Adrenal gland (tissue), 12 donors: ENCODE measurements around the gene FLNC. TPM values are rescaled to one million over a fixed set of nuclear protein-coding genes. Genes with fewer than 3 reads are reported as not detected.

Experiments used
- DNase-seq, 7 donors: peaks; one replicate each; pipeline ENCODE4 v3.0.0-alpha.2; 2019 to 2020
- H3K27ac ChIP-seq, 5 donors: fragments of 200-600 bp; sonication (generic) in 4 of 5; 1 replicate in 3 of 5; 2 replicates in 2 of 5; pipeline versions ENCODE4 v1.5.1 to v1.8.0; 2016 to 2020; ENCODE audit warnings: mild to moderate bottlenecking in 1 of 5
- H3K27me3 ChIP-seq: fragments of 200-600 bp; 2 replicates; pipeline ENCODE4 v1.8.0; 2021
- H3K36me3 ChIP-seq, 2 donors: fragments of 200-600 bp; replicated peaks in 1 of 2; 1 replicate in 1 of 2; 2 replicates in 1 of 2; pipeline versions ENCODE4 v1.5.1 to v1.8.0; 2018 to 2022
- H3K4me1 ChIP-seq, 2 donors: fragments of 200-600 bp; replicated peaks in 1 of 2; 1 replicate in 1 of 2; 2 replicates in 1 of 2; pipeline versions ENCODE4 v1.5.1 to v1.8.0; 2018 to 2021
- H3K4me3 ChIP-seq, 4 donors: fragments of 200-600 bp; sonication (generic) in 3 of 4; one replicate each; pipeline ENCODE4 v1.5.1; 2016 to 2018
- H3K9me3 ChIP-seq, 3 donors: fragments of 200-600 bp; sonication (generic) in 1 of 3; replicated peaks in 1 of 3; 1 replicate in 2 of 3; 2 replicates in 1 of 3; pipeline versions ENCODE4 v1.5.1 to v1.8.0; 2016 to 2021
- POLR2A ChIP-seq, 2 donors: fragments of 450-650 bp; IDR thresholded peaks; one replicate each; pipeline ENCODE4 v1.6.1; 2017; ENCODE audit warnings: antibody characterized with exemption in 2 of 2, mild to moderate bottlenecking in 2 of 2, moderate library complexity in 1 of 2
- WGBS, 4 donors: extraction: QIAGEN DNeasy Blood & Tissue Kit in 2 of 4; methylation state at CpG; one replicate each; pipeline versions ENCODE4 v1.1.5 to v1.1.7; 2013 to 2017; 5-methylcytosine and 5-hydroxymethylcytosine counted together
- intact Hi-C, 2 donors: fragments of 100-400 bp; cut with DNase I; formaldehyde crosslinking; loops; one replicate each; pipeline versions ENCODE4 v1.14.1 to v1.15.0; 2022 to 2023
- polyA plus RNA-seq, 3 donors: library from polyadenylated mRNA; stranded (reverse); fragments of 200-250 nt in 2 of 3; fragments of 350-450 nt in 1 of 3; fragmentation: Illumina TruSeq in 1 of 3; extraction: RNeasy Lipid Tissue Mini Kit (QIAGEN cat#74804) in 1 of 3; gene quantifications; one replicate each; pipeline ENCODE4 v1.2.3, GENCODE V29; 2013 to 2014
- total RNA-seq, 9 donors: library from RNA; depleted of rRNA in 4 of 9; stranded (reverse); fragments of >200 nt in 4 of 9; fragments of 120-200 nt in 1 of 9; fragmentation: NEBNext Ultra II Directional in 1 of 9; extraction: Animal tissue kit (Norgen Biotek cat#: 25700) in 1 of 9; gene quantifications; one replicate each; pipeline versions ENCODE4 v1.1.0 to v1.2.4, GENCODE V29; 2013 to 2023
- TF ChIP-seq, protein P1 (sequence below), 6 experiments: fragments of 450-650 bp in 4 of 6; fragments of 200-600 bp in 2 of 6; sonication (generic) in 1 of 6; IDR thresholded peaks; 1 replicate in 5 of 6; 2 replicates in 1 of 6; pipeline versions ENCODE4 v1.5.1 to v1.8.0; 2016 to 2021; ENCODE audit warnings: antibody characterized with exemption in 6 of 6, mild to moderate bottlenecking in 2 of 6, moderate library complexity in 1 of 6
- donor health status: healthy with polysubstance abuse.
- donor health status: Bipolar disorder and iron deficiency.
- donor health status: DM: yes; HTN: yes; CAD: no.
- donor health status: DM: no; HTN: no; CAD: no.
- donor health status: DM: no; HTN: no; CAD: no.
- donor health status: DM: yes; HTN: yes; CAD: no.

FLNC gene
- total and polyA plus RNA-seq, 12 donors = 0.66 to 7.3 (median 2.5) TPM

DNA sequence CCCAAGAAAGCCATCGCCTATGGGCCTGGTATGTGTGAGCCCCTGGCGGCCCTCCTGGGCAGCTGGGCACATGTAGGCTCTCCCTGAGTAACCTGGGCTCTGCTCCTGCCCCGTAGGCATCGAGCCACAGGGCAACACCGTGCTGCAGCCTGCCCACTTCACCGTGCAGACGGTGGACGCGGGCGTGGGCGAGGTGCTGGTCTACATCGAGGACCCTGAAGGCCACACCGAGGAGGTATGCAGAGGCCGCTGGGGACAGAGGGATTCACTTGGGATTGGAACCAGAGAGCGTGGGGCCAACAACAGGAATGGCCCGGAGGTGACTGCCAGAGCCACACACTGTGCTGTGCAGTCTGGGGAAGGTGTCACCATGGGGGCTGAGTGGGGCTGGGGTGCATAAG, 7.3 kb downstream of the FLNC start:
- Histone ChIP-seq H3K27me3 (no peaks in the 10 kb centered on the region), H3K27ac (no peak overlapping the region), H3K9me3 (no peaks in the 10 kb centered on the region), H3K4me1 (no peaks in the 10 kb centered on the region), H3K36me3 (no peaks in the 10 kb centered on the region), H3K4me3 (no peak overlapping the region)
- no peak for TF ChIP-seq POLR2A (IDR thresholded peaks at IDR 0.05)
- TF ChIP-seq, protein P1, sequence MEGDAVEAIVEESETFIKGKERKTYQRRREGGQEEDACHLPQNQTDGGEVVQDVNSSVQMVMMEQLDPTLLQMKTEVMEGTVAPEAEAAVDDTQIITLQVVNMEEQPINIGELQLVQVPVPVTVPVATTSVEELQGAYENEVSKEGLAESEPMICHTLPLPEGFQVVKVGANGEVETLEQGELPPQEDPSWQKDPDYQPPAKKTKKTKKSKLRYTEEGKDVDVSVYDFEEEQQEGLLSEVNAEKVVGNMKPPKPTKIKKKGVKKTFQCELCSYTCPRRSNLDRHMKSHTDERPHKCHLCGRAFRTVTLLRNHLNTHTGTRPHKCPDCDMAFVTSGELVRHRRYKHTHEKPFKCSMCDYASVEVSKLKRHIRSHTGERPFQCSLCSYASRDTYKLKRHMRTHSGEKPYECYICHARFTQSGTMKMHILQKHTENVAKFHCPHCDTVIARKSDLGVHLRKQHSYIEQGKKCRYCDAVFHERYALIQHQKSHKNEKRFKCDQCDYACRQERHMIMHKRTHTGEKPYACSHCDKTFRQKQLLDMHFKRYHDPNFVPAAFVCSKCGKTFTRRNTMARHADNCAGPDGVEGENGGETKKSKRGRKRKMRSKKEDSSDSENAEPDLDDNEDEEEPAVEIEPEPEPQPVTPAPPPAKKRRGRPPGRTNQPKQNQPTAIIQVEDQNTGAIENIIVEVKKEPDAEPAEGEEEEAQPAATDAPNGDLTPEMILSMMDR (IDR thresholded peaks at IDR 0.05) = no peak
- intact Hi-C loops = no loop called here
- WGBS, 4 donors = 87 to 96% (median 91%) methylated on average over 7 to 16 of the region's 16 CpGs
- DNase-seq = no peak

DNA sequence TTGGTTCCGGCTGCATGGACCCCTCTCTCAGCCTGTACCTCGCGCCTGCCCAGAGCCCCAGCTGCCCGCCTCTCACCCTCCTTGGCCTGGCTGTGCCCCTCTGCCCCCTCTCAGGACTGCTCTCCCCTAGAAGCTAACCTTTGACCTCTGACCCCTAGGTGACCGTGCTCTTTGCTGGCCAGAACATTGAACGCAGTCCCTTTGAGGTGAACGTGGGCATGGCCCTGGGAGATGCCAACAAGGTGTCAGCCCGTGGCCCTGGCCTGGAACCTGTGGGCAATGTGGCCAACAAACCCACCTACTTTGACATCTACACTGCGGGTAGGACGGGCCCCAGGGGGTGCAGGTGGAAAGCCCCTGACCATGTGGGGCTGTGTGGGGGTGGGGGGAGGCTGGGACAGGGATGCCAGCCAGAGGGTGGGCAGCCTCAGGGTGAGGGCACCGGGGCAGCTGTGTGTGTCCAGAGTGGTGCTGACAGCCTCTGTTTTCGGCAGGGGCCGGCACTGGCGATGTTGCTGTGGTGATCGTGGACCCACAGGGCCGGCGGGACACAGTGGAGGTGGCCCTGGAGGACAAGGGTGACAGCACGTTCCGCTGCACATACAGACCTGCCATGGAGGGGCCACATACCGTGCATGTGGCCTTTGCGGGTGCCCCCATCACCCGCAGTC, 8.0 kb downstream of the FLNC start:
- no peaks in the 10 kb centered on the region for H3K36me3 ChIP-seq
- no peaks in the 10 kb centered on the region for H3K9me3 ChIP-seq
- WGBS, 4 donors = 84 to 96% (median 92%) methylated on average over 7 to 22 of the region's 22 CpGs
- TF ChIP-seq, protein P1 (IDR thresholded peaks at IDR 0.05) = no peak
- no peak for TF ChIP-seq POLR2A (IDR thresholded peaks at IDR 0.05)
- H3K27ac ChIP-seq = no peak overlapping the region
- no peaks in the 10 kb centered on the region for H3K27me3 ChIP-seq
- no peak overlapping the region for H3K4me3 ChIP-seq
- H3K4me1 ChIP-seq = no peaks in the 10 kb centered on the region
- intact Hi-C loops = no loop called here
- DNase-seq = no peak

DNA sequence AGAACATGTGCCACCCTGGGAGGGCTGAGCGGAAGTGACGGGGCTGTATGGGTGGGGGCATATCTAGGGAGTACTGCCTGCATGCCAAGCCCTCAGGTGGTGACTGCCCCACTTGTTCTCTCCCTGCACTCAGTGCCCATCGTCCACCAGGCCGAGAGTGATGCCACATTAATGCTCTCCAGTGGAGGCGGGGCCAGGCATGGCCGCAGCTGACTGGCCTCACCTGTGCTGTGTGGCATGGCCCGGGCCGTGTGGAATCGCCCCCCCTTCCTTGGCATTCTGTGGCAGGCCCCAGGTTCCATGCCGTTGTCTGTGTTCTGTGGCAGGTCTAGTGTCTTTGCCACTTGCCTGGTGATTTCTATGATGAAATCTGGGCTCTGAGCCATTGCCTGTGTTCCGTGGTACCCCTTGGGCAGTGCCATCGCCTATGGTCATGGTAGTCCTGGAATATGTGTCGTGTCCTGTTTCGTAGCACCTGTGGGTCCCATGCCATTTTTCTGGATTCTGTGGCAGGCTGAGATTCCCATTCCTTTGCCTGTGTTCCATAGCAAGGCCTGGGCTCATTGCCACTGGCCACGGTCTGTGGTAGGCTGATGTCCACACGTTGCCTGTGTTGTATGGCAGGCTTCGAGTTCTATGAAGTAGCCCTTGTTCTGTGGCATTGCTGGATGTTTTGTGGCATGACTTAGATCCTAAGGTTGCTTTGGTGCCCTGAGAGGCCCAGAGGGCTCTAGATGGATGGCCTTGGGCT, 8.9 kb downstream of the FLNC start:
- TF ChIP-seq, protein P1 (IDR thresholded peaks at IDR 0.05) = no peak
- no peak for TF ChIP-seq POLR2A (IDR thresholded peaks at IDR 0.05)
- Histone ChIP-seq H3K4me1 (no peaks in the 10 kb centered on the region), H3K4me3 (no peak overlapping the region), H3K9me3 (no peaks in the 10 kb centered on the region), H3K27ac (no peak overlapping the region), H3K36me3 (no peaks in the 10 kb centered on the region), H3K27me3 (no peaks in the 10 kb centered on the region)
- 87 to 98% (median 91%) methylated on average over 7 to 17 of the region's 17 CpGs for WGBS, 4 donors
- DNase-seq = no peak
- intact Hi-C loops = no loop called here

DNA sequence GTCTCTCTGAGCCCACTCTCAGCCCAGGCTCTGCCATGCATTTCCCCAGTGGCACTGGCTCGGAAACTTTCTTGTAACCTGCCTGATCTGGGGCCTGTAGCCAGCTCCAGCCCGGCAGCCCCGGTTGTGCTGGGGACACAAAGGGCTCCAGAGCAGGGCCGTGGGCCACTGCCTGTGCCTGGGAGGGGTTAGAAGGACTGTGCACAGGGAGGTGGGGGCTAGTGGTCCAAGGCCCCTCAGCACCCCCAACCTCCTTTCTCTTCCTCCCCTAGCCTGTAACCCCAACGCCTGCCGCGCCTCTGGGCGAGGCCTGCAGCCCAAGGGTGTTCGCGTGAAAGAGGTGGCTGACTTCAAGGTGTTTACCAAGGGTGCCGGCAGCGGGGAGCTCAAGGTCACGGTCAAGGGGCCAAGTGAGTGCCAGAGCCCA, 9.6 kb downstream of the FLNC start:
- Histone ChIP-seq H3K4me3 (no peak overlapping the region), H3K36me3 (no peaks in the 10 kb centered on the region), H3K9me3 (no peaks in the 10 kb centered on the region), H3K27me3 (no peaks in the 10 kb centered on the region), H3K27ac (no peak overlapping the region), H3K4me1 (no peaks in the 10 kb centered on the region)
- intact Hi-C loops = no loop called here
- WGBS, 4 donors = 81 to 96% (median 88%) methylated on average over 3 to 13 of the region's 13 CpGs
- TF ChIP-seq, protein P1 (IDR thresholded peaks at IDR 0.05) = no peak
- no peak for TF ChIP-seq POLR2A (IDR thresholded peaks at IDR 0.05)
- no peak for DNase-seq
